Activated B cell treated with CpG ODN at 0.5 μM for 24 hours (primary cell): ENCODE results near the gene ADAD2. TPM values are rescaled to one million over a fixed set of nuclear protein-coding genes. Genes with fewer than 3 reads are reported as not detected.

Source experiments
- ATAC-seq: fragments of 200-7000 bp; cut with Tn5 transposase; one replicate; pipeline ENCODE4 v1.10.0; 2021; ENCODE audit warnings: low read depth, mild to moderate bottlenecking, moderate library complexity
- CTCF ChIA-PET: fragments of 350-600 bp; sonication (Branson Sonifier 250); formaldehyde crosslinking; loops from one replicate; lab custom pipeline; 2021; ENCODE audit warnings: antibody characterized with exemption; lab: Charles Lee
- POLR2A ChIA-PET: fragments of 350-600 bp; sonication (Branson Sonifier 250); formaldehyde crosslinking; loops from one replicate; lab custom pipeline; 2021; ENCODE audit warnings: antibody characterized with exemption; lab: Charles Lee
- DNase-seq: peaks from one replicate; pipeline ENCODE4 v3.0.0; 2022
- H3K27ac Mint-ChIP-seq: one replicate; pipeline ENCODE4 v1.8.0; 2020; ENCODE audit warnings: mixed read lengths
- H3K27me3 Mint-ChIP-seq: one replicate; pipeline ENCODE4 v1.8.0; 2021; ENCODE audit warnings: mixed read lengths
- H3K36me3 Mint-ChIP-seq: one replicate; pipeline ENCODE4 v1.8.0; 2021; ENCODE audit warnings: low read depth, mixed read lengths
- H3K4me1 Mint-ChIP-seq: one replicate; pipeline ENCODE4 v1.8.0; 2021; ENCODE audit warnings: mixed read lengths
- H3K4me3 Mint-ChIP-seq: one replicate; pipeline ENCODE4 v1.8.0; 2020; ENCODE audit warnings: mild to moderate bottlenecking, mixed read lengths
- H3K9me3 Mint-ChIP-seq: one replicate; pipeline ENCODE4 v1.8.0; 2020; ENCODE audit warnings: mixed read lengths
- intact Hi-C: fragments of 100-400 bp; cut with micrococcal nuclease; formaldehyde crosslinking; loops from one replicate; pipeline ENCODE4 v1.15.1; 2024
- total RNA-seq: library from RNA; stranded (reverse); gene quantifications from 2 replicates; pipeline ENCODE4 v1.2.3, GENCODE V29; 2022
- TF ChIP-seq, protein P1 (sequence below): fragments of 200-600 bp; IDR thresholded peaks from one replicate; pipeline ENCODE4 v1.8.0; 2022; ENCODE audit warnings: antibody characterized with exemption, mild to moderate bottlenecking

ADAD2 gene
- total RNA-seq, 1 donor from 2014 or later: not detected

DNA sequence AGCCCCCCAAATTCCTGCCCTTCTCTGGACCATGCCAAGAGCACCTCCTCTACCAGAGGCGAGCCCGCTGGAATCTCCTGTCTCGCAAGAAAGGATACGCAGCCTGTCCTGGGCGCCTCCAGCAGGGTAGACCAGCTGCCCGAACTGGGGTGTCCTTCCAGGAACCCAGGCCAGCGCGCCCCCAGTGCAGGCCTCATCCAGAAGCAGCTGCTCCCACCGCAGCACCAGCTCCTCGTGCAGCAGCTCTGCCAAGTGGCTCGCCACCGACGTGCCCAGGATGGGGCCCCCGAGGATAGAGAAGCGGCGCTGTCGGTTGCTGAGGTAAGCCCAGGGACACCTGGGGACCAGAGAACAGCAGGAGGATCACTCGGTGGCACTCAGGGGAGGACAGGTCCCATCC is 8.9 kb upstream of the ADAD2 start:
- Mint-ChIP-seq H3K27me3 (no peaks in the 10 kb centered on the region), H3K36me3 (peaks cover 66% of the 10 kb centered on the region), H3K9me3 (no peaks in the 10 kb centered on the region), H3K4me3 (no peak overlapping the region), H3K27ac (no peak overlapping the region), H3K4me1 (peaks cover 18% of the 10 kb centered on the region)
- POLR2A ChIA-PET: no interaction called here
- TF ChIP-seq, protein P1, sequence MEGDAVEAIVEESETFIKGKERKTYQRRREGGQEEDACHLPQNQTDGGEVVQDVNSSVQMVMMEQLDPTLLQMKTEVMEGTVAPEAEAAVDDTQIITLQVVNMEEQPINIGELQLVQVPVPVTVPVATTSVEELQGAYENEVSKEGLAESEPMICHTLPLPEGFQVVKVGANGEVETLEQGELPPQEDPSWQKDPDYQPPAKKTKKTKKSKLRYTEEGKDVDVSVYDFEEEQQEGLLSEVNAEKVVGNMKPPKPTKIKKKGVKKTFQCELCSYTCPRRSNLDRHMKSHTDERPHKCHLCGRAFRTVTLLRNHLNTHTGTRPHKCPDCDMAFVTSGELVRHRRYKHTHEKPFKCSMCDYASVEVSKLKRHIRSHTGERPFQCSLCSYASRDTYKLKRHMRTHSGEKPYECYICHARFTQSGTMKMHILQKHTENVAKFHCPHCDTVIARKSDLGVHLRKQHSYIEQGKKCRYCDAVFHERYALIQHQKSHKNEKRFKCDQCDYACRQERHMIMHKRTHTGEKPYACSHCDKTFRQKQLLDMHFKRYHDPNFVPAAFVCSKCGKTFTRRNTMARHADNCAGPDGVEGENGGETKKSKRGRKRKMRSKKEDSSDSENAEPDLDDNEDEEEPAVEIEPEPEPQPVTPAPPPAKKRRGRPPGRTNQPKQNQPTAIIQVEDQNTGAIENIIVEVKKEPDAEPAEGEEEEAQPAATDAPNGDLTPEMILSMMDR: no peak
- CTCF ChIA-PET: no interaction called here
- intact Hi-C loops: loop anchor here (10.0 kb wide), 1 partner anchor 287 kb away; the partner anchor contains the start of gene MLYCD
- ATAC-seq (no peak), DNase-seq (no peak)

DNA sequence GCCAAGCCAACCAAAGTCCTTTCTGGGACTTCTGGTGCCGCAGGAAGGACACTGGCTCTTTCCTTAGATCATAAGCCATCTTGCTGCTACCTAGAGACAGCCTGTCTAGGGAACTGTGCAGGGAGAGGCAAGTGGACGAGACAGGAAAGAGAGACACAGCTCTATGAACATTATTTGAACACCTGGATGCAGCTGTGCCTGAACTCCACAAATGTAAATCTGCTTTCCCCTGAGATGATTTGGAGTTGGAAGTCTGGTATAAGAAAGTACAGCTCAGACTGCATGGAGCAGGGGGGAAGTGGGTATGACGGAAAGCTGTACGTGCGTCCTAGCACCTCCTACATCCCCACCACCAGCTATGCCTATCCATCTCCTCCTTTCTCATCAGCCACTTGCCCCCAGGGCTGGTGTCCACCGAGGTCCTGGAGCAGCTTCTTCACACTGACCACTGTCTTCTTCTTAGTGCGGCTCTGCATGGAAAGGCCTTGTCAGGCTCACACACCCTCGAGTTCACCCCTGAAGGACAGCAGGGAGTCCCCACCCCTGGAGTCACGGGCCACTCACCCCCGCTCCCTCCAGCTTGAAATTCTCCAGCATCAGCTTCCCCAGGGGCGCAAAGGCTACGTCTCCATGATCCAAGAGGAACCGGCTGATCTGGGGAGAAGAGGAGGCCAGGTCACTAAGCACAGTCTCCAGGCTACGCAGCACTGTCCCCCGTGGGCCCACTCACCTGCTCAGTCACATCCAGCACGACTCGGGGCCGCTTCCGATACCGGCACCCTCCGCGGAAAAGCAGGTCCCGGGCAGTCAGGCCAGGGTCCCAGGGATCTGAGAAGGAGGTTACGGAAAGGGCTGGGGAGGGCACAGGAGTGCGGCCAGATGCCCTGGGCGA is 8.0 kb upstream of the ADAD2 start:
- DNase-seq (no peak), ATAC-seq (no peak)
- Mint-ChIP-seq H3K4me3 (no peak overlapping the region), H3K27ac (no peak overlapping the region), H3K9me3 (no peaks in the 10 kb centered on the region), H3K27me3 (no peaks in the 10 kb centered on the region), H3K36me3 (peaks cover 63% of the 10 kb centered on the region), H3K4me1 (peaks cover 18% of the 10 kb centered on the region)
- ChIA-PET POLR2A (no interaction called here), CTCF (interaction anchor here (0.8 kb wide), 1 partner anchor 97 kb away, joined by 3 read pairs; no protein-coding TSS in a partner anchor)
- TF ChIP-seq, protein P1: no peak
- intact Hi-C loops: loop anchor here (10.0 kb wide), 1 partner anchor 288 kb away; the partner anchor contains the start of gene MLYCD

DNA sequence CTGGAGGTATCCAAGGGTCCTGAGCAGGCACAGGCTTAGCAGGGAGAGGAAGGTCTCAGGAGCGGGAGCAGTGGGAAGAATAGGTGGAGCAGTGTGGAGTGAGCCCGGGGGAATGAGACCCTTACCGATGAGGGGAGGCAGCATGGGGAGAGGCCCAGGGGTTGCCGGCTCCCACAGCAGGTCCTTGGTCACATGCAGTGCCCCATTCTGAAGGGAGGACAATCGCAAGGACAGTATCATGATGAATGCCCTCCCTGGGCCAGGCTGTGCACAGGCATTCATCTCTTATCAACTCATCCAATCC is 7.4 kb upstream of the ADAD2 start:
- TF ChIP-seq, protein P1: no peak
- ChIA-PET POLR2A (no interaction called here), CTCF (interaction anchor here (0.8 kb wide), 1 partner anchor 98 kb away, joined by 3 read pairs; no protein-coding TSS in a partner anchor)
- intact Hi-C loops: loop anchor here (10.0 kb wide), 1 partner anchor 289 kb away; the partner anchor contains the start of gene MLYCD
- Mint-ChIP-seq H3K27ac (no peak overlapping the region), H3K36me3 (peaks cover 57% of the 10 kb centered on the region), H3K4me3 (no peak overlapping the region), H3K4me1 (peaks cover 18% of the 10 kb centered on the region), H3K27me3 (no peaks in the 10 kb centered on the region), H3K9me3 (no peaks in the 10 kb centered on the region)
- DNase-seq: no peak
- ATAC-seq: no peak

DNA sequence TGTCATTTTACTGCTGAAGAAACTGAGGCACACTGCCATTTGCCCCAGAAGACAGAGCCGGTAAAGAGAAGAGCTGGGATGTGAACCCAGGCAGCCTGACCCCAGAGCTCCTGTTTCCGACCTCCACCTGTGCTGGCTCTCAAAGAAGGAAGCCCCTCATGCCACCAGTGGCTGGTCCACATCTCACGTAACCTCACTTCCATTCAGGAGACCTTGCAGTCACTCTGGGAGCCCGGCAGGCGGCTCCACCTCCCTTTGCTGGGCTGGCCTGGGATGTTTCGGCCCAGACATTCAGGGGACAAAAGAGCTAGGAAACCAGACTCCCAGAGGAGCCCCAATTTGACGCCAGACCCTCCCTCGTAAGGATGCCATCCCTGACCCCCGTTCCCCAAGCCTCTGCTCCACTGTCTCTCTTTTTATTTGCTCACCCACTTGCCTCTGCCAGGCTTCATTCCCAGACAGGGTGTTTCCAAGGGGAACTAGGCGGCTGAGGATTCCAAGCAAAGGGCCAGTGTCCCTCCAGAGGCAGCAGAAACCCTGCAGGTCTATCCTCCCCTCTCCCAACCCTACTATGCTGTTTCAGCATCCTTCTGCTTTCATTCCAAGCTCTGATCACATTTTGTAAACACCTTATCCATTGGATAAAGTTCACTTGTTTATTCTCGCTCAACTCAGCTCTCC is 6.9 kb upstream of the ADAD2 start:
- TF ChIP-seq, protein P1: no peak
- intact Hi-C loops: loop anchor here (10.0 kb wide), 1 partner anchor 289 kb away; the partner anchor contains the start of gene MLYCD
- no peak overlapping the region for H3K27ac Mint-ChIP-seq

DNA sequence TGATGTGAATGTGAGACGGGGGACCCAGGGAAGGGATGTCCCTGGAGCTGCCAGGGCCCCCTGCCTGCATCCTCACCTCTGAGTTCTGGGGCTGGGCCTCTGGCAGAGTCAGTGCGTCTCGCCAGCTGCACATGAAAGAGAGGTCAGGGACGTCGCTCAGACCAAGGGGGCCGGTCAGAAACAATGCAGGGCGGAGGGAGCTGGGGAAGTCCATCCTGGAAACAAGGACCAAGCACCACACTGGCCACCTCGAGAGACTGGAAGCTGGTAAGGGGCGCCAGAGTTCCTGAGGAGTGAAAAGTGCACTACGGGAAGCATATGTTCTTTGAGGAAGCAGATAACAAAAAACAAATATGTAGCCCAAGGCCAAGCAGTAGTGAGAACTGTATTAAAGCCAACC is 6.2 kb upstream of the ADAD2 start:
- POLR2A ChIA-PET: no interaction called here
- no peaks in the 10 kb centered on the region for H3K27me3 Mint-ChIP-seq
- H3K36me3 Mint-ChIP-seq: peaks cover 49% of the 10 kb centered on the region
- TF ChIP-seq, protein P1: no peak
- intact Hi-C loops: loop anchor here (5.0 to 10.0 kb wide), 4 partner anchors 290 to 843 kb away; partner anchors contain the start of genes KIAA0513 and MLYCD
- DNase-seq: no peak
- no peak for ATAC-seq
- no peak overlapping the region for H3K27ac Mint-ChIP-seq
- CTCF ChIA-PET: no interaction called here
- H3K4me3 Mint-ChIP-seq: peak overlapping the region; percentile 92
- no peaks in the 10 kb centered on the region for H3K9me3 Mint-ChIP-seq
- H3K4me1 Mint-ChIP-seq: peaks cover 18% of the 10 kb centered on the region

More for the DNA sequence above, 6.9 kb upstream of the ADAD2 start:
- H3K27me3 Mint-ChIP-seq: no peaks in the 10 kb centered on the region
- no peak for DNase-seq
- ChIA-PET CTCF (no interaction called here), POLR2A (no interaction called here)
- H3K9me3 Mint-ChIP-seq: no peaks in the 10 kb centered on the region
- ATAC-seq: no peak
- H3K4me1 Mint-ChIP-seq: peaks cover 18% of the 10 kb centered on the region
- no peak overlapping the region for H3K4me3 Mint-ChIP-seq
- peaks cover 52% of the 10 kb centered on the region for H3K36me3 Mint-ChIP-seq
